ENCODE measurements around the gene AMBRA1.

Gene AMBRA1

DNA sequence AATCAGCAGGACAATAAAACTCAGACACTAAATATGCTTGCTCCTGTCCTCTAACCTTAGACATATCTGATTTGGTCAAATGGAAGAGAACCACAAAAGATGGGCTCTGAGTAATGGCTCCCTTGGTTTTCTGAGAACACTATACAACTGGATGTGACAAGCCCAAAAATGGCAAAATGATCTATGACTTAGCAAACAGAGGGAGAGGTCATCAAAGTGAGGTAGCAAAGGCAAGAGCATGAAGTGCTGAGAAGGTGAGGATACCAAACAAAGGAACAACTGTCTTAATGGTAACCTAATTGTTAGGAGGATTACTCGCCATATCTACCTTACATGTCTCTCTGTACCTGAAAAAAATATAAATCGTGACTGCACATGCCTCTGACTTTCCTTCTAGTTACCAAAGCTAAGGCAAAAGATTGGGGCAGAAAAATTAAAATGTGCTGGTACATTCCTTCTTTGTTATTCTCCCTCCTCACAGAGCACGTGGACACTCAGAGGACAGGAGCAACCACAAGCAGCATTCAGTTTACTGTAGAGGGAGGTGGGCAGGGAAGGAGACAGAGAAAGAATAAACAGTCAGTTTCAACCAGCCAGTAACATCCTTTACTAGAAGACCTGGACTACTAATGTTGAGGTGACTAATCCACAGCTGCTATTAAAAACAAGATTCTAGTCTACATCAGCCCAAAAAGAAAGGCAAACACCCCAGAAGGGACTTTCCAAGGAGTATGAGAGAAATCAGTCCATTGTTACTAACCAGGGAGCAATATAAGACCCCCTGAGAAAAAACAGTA is 88.8 kb downstream of the AMBRA1 start:
- peak; percentile 6 for DNase-seq

GRCh38 chr11:46499821-46500220 is 94.0 kb downstream of the AMBRA1 start:
- DNase-seq = no peak

DNA sequence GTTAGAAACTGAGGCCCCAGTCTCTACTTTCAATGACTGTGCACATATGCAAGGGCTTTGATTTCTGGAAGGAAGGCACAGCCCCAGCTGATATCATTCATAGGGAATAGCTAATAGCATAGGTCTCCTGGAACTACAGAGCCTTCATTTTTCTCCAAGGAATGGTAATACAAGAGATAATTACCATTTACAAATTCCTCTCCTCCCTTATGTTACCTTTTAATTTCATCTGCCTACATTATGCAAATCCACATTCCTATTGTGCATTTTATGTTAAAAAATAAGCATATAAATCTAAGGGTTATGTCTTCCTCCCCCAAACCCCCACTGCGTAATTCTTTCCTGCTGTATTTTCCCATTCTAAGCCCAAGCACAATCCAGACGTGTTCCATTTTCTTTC is 94.9 kb downstream of the AMBRA1 start:
- DNase-seq = no peak

- no peak for DNase-seq
Measured at GRCh38 chr11:46498179-46498578, 95.6 kb downstream of the AMBRA1 start.

GRCh38 chr11:46497498-46497897 is 96.3 kb downstream of the AMBRA1 start:
- no peak for DNase-seq

GRCh38 chr11:46493791-46494190 is 100.0 kb downstream of the AMBRA1 start:
- no peak for DNase-seq

- DNase-seq = no peak
Measured at GRCh38 chr11:46492532-46492931, 101.3 kb downstream of the AMBRA1 start.

- DNase-seq = no peak
Measured at GRCh38 chr11:46491661-46492330, 102.0 kb downstream of the AMBRA1 start.

- peak; percentile 13 for DNase-seq
Measured at GRCh38 chr11:46490666-46491065, 103.2 kb downstream of the AMBRA1 start.

DNA sequence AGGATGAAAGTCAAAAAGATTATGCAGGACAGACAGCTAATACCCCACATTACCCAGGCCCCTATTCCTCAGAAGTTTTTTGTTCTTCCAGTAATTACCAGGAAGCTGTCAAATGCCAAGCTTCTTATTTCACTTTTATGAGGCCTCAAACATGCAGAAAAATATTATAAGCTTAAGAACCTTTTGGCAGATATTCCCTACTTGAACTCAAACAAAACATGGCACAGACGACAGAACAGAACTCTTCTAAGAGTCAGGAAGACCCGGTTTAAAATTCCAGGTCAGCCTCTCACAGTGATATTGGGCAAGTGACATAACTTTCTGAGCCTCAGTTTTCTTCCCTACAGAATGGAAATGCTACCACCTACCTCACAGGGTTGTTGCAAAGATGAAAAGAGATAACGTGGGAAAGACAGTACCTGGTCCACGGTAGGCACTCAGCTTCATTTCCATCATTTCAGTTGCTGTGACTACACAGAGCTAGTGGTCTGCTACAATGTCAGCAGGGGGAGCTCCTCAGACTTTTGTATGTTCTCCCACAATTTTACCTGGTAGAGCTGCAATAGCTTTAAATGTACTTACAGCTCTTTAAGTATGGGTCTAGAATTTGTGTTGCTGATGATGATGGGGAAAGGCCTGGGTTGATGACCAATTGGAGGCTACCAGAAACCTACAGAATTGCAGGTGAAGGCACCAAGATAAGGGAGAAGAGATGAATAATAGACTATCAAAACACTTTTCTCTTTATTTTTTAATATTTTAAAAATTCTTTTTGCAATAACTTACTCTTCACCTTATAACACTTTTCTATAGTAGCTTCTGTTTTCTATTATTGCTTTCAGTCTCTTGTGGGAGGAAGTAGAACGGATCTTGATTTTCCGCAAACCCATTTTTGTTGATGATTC is 103.9 kb downstream of the AMBRA1 start:
- DNase-seq = peak; percentile 14

GRCh38 chr11:46485856-46486443 is 107.9 kb downstream of the AMBRA1 start:
- peak; percentile 24 for DNase-seq

GRCh38 chr11:46484101-46484500 is 109.7 kb downstream of the AMBRA1 start:
- DNase-seq = no peak

- DNase-seq = no peak
Measured at GRCh38 chr11:46480909-46481308, 112.9 kb downstream of the AMBRA1 start.

DNA sequence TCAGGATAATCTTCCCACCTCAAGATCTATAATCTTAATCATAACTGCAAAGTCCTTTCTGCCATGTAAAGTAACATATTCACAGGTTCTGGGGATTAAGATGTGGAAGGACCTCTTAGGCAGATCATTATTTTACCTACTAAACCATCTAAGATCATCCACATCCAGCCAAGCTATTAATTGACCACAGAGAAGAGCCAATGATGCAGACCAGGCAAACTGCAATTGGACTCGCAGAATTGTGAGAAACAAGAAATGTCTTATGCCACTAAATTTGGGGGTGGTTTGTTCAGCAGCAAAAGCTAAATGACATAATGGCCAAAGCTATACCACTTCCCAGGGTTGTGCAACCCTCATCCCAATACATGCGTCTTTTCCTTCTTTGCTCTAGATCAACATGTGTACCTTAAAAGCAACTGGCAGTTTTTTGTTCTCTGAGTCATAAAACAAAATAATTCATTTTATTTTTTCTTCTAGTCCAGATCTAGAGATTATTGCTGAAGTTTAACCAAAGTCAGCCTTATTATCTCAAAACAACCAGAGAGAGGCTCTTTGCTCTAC is 113.6 kb downstream of the AMBRA1 start:
- DNase-seq = no peak

- no peak for DNase-seq
Measured at GRCh38 chr11:46479601-46480000, 114.2 kb downstream of the AMBRA1 start.

- no peak for DNase-seq
Measured at GRCh38 chr11:46478196-46478595, 115.6 kb downstream of the AMBRA1 start.

DNA sequence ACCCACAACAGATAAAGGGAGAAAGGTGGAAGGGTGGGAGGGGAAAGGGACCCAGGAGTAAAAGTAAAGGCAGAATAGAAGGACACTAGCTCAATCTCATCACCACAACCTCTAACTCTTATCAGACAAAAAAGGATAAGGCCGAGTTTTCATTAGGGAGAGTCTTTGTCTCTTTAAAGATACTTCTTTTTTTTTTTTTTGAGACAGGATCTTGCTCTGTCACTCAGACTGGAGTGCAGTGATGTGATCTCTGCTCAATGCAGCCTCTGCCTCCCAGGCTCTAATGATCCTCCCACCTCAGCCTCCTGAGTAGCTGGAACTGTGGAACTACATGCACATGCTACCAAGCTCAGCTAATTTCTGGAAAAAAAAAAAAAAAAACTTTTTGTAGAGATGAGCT is 116.7 kb downstream of the AMBRA1 start:
- DNase-seq = no peak

DNA sequence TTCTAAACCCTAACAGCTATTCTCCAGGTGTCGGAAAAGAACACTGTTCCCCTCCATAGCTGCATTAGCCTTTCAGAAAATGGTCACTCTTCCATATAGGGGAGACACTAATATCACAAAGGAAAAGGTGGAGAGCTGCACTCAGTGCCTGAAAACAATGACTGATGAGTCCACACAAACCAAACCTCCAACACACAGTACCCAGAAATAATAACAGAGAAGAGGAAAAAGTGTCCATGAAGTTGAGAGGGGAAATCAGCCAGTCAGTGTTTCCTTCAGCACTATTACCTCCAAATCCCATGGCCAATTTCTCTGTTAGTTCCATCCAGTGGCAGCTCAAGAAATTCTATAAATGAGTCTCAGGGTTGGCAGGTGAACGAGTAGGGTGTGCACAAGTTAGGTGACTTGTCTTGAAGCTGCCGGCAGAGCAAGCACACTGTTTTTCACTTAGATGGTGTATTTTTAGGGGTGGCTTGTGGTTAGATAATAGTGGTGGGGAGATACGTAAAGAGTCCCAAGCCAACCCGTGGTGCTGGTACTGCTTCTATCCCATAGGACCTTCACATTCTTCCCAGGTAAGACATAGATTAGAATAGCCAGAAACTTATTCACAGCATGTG is 117.8 kb downstream of the AMBRA1 start:
- DNase-seq = no peak

DNA sequence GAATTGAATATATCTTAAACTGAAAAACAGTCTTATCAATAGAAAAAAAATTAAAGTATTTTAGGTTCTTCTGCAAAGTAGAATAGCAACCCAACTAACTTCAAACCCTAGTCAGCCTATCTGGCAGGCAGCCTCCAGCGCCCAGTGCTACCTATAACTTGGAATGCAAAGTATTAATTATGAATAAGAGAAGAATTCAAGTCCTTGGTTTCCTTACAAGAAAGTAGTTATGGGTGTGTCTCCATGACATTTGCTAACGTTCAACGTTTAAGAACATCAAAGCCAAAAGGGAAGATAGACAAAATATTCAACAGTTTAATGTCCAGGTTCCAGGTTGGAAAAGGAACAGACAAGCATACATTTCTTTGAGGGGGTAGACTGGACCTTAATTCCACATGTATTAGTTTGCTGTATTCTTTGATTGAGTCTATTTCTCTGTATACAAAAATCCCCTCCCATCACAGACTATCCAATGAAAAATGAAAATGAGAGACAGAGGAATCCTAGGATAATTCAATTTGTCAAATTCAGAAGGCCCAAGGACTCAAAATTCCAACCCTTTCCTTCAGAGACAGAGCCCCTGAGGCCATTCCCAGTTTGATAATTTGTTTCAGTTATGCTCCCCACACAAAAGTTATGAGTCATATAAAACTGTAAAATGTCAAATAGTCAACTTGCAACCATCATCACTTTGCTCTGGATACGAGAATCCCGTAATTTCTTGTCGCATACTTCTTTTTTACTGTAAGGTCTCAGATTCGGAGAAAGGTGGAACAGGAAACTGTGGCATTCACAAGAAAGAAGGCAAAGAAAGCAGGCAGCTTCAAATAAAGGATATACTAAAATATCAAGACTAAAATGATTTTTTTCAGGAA is 118.5 kb downstream of the AMBRA1 start:
- DNase-seq = no peak

- no peak for DNase-seq
Measured at GRCh38 chr11:46472662-46472994, 121.2 kb downstream of the AMBRA1 start.

DNA sequence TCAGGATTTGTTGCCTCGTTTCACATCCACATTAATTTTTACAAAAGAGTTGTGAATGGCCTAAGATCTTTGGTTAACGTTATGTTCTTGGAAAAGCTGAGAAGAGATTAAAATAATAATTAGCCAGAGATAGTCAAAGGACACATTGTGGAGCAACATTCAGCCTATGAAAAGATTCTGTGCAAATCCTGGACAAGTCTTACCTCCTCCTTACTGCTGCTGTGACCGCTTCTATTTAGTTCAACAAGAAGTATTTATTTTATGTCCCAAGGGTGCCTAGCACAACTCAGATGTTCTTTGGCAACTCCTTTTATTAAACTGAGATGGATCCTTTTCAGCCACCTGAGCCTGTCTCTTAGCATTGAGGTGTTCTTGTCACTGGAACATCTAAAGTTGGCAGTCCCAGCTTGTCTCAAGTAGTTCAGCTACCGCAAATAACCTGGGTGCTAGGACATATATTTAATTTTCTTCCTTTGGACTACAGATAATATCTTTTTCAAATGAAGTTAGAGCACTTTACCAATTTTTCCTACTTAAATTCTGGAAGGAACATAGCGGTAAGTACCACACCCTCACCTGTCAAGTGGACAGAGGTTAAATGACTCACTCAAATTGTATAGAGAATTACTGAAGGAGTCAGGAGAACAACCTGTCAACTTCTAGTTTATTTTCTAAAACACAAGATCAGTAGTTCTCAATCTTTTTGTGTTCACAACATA is 121.7 kb downstream of the AMBRA1 start:
- DNase-seq = no peak
